Spleen (tissue), 7 donors: Measurements from ENCODE around the gene ZNF831.

Experiments
- CTCF ChIP-seq, 11 experiments: fragments of 200-600 bp in 7 of 11; fragments of 450-650 bp in 4 of 11; sonication (generic) in 4 of 11; IDR thresholded peaks in 8 of 11; conservative IDR thresholded peaks in 3 of 11; 1 replicate in 7 of 11; 2 replicates in 4 of 11; pipeline versions ENCODE4 v1.4.0 to v1.8.0; 2016 to 2021; ENCODE audit warnings: antibody characterized with exemption in 11 of 11, inconsistent platforms in 4 of 11, mild to moderate bottlenecking in 1 of 11
- POLR2A ChIP-seq, 3 donors: fragments of 450-650 bp; IDR thresholded peaks; one replicate each; pipeline ENCODE4 v1.5.1; 2017; ENCODE audit warnings: antibody characterized with exemption in 3 of 3, mild to moderate bottlenecking in 1 of 3
- POLR2AphosphoS5 ChIP-seq, 3 donors: sonication (generic); formaldehyde crosslinking; IDR thresholded peaks; one replicate each; pipeline ENCODE4 v1.5.1; 2017; ENCODE audit warnings: antibody characterized with exemption in 3 of 3
- donor health status: DM: no; HTN: no; CAD: no; lungs with moderate emphysema.
- donor health status: DM: no; HTN: no; CAD: no.
- donor health status: DM: no; HTN: no; CAD: no.

- TF ChIP-seq POLR2A (IDR thresholded peaks at IDR 0.05) = no peak
- TF ChIP-seq CTCF (IDR thresholded peaks at IDR 0.05 in 8 of 11, conservative IDR thresholded peaks at IDR 0.05 in 3 of 11) = no peak
- no peak for TF ChIP-seq POLR2AphosphoS5 (IDR thresholded peaks at IDR 0.05)
Observed at GRCh38 chr20:59146780-59147565, 16.6 kb upstream of the ZNF831 start.
